ENCODE results near the gene C10orf143.
"Not testable (repeated sequence)": the region's sequence is repeated elsewhere in the genome, so short reads cannot be mapped to it uniquely, and the experiment has no call there.

- not testable (repeated sequence) for TF ChIP-seq EZH2 (IDR thresholded peaks at IDR 0.05; ENCODE audit: insufficient read depth, poor library complexity, severe bottlenecking); EZH2phosphoT487 (IDR thresholded peaks at IDR 0.05; ENCODE audit: insufficient read depth, low read depth)
These were observed 2.5 kb downstream of the C10orf143 start for GRCh38 chr10:130108146-130108545.

All from GM23248 (cell line).